GM18868 (cell line): ENCODE measurements around the gene ST3GAL4.
A peak's percentile ranks its signal among the peaks of the same experiment; 100 is the strongest.

Experiments used
- ATAC-seq: cut with Tn5 transposase; IDR thresholded peaks from one replicate; pipeline ENCODE4 v1.9.1; 2021; ENCODE audit warnings: mild to moderate bottlenecking, moderate library complexity; ENCODE audit not compliant: unreplicated experiment

ST3GAL4 gene

DNA sequence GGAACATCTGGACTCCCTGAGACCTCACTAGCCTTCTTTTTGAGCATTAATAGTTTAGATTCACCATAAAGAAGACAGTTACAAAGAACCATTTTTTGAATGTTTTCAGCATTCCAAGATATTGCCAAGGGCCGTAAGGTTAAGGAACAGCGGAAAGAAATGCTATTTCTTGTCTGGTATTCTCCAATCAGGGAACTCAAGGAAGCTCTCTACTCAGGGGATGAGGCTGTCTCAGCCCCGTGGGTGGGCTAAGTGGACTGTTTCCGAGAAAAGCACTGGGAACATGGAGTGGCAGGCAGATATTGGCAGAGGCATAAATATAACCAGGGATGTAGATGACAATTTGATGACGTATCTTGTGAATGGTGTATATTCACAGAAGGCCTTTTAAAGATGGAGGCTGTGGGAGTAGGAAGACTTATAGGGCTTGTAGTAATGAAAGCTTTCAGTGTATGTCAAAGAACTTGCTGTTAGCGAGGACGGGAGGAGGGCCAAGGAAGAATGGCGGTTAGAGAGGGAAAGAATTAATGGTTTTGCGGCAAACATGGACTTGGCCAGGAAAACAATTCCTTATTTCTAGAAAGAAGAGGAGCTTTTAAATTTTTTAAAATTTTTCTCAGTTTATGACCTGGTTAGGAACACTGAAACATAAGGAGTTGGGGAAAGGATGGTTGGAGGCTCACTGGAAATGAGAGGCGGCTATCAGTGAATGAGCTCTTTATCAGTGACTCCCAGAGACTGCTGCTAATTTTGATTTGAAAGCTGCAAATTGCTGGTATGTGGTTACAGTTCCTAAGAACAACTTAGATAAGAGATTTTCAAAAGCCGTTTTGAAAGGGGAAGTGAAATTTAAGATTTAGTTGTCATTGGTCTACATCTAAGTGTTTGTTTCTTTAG lies 64.6 kb downstream of the ST3GAL4 start:
- ATAC-seq, result peak; percentile 87

- no peak for ATAC-seq
Measured at GRCh38 chr11:126420698-126421256, 65.3 kb downstream of the ST3GAL4 start.

DNA sequence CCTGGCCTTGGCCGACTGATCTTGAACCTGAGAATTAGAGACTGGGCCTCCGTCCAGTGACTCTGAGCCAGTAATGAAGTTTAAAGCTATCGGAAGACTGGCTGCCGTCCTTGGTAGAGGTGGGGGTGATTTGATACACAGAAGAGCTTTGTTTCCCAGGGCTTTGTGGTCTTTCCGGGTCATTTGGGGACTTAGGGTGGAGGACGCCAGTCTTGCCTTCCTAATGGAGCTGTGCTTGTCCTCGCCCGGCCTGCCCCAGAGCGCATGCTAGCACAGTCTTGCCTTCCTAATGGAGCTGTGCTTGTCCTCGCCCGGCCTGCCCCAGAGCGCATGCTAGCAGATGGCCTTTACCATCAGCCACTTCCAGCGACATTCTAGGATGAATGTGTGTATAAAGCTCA lies 65.8 kb downstream of the ST3GAL4 start:
- ATAC-seq, result no peak

GRCh38 chr11:126422446-126422845 lies 67.0 kb downstream of the ST3GAL4 start:
- ATAC-seq, result no peak

DNA sequence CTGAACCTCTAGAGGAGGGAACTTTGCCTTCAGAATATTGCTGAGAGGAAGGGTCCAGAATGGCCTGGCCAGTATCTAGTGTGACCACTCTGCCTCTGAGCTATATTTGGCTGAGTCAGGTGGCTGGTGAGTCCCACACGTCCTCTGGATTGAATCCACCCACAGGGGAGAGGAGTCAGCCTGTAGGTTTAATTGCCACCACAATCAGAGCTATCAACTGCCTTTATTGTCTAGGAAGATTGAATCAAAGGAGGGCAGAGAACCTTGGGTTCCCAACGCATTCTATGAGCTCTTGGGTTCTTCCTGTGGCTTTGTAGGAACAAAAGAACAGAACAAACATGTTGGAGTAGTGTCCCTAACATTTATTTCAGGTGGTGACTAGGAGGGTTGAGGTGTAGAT lies 67.7 kb downstream of the ST3GAL4 start:
- no peak for ATAC-seq

GRCh38 chr11:126423743-126424142 lies 68.3 kb downstream of the ST3GAL4 start:
- ATAC-seq, result no peak

DNA sequence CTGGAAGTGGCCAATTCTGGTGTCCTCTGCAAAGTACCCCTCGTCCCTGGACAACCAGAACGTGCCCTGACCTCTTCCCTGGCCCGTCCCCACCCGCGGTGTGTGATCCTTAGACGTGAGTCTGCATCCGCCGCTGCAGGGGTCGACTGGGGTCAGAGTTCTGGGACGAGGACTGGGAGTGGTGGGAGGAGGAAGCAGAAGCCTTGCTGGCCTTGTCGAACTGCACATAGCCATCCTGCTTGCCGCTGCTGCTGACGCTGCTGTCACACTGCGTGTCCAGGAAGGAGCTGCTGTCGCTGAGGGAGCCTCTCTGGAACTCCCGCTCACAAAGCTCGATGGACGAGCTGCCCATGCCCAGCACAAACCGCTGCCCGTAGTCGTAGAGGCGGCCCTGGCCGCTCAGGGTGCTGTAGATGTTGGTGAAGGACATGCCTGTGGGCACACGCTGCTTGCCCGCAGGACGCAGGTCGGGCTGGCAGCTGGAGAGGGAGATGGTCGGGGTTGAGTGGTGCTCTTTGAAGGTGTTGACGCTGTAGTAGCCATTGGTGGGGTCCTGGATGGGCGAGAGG lies 69.1 kb downstream of the ST3GAL4 start:
- no peak for ATAC-seq

DNA sequence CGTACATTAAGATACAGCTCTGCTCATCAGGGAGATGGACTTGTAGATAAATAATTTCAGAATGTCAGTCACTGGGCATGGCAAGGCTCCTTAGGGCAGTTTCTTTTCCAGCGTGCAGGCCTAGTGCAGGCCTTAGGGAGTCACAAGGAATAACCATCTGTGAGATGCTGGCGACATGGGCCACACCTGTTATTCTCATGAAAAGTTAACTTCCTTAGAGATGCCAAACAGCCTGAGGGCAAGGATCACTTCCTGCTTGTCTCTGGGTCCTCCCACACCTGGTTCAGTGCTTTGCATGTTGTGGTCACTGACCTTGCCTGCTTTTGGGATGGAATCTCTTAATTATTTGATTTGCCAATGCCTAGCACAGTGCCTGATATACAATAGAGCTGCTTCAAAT lies 70.6 kb downstream of the ST3GAL4 start:
- no peak for ATAC-seq

GRCh38 chr11:126426820-126427749 lies 71.6 kb downstream of the ST3GAL4 start:
- no peak for ATAC-seq

- no peak for ATAC-seq
Measured at GRCh38 chr11:126430581-126431335, 75.3 kb downstream of the ST3GAL4 start.

DNA sequence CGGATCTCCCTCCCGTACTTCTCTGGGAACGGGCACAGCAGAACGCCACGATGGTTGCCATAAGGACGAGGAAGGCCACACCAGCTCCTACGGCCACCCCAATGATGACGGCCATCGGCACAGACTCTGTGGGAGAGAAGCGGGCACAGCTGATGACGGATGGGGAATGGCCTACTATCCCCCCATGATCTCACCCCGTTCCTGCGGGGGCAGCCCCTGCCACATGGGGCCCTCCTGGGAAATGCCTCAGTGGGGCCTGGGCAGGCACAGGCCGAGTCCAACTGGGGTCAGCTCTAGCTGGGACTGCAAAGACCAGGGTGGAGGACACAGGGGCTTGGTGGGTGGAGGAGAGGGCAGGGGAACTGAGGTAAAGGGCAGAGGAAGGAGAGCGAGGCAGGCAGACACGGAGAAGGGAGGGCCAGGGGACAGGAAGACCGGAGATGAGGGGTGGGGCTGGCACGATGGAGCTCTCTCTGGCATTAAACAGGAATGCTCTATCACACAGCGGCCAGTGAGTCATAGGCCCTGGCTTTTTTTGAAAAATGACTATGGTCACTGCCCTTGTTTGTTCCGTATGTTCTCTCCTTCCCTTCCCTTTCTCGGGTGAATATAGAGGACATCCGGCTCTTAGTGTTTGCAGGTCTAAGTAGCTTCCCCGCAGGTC lies 76.0 kb downstream of the ST3GAL4 start:
- ATAC-seq, result no peak

DNA sequence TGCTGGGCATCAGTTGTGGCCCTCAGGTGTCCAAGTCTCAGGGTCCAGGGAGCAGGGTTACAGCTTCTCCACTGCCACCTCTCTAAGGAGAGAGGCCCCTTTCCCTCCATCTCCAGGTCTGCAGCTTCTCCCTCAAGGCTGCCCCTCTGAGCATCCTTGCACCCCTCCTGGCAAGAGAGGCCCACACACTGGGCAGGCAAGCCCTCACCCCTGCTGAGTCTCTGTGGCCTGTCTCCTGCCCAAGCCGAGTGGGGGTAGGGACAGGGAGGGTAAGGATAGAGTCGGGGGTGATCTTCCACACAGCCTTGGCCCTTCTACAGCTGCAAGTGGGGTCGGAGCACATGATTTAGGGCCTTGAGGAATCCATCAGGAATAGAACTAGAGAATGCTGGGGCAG lies 76.6 kb downstream of the ST3GAL4 start:
- ATAC-seq, result no peak

DNA sequence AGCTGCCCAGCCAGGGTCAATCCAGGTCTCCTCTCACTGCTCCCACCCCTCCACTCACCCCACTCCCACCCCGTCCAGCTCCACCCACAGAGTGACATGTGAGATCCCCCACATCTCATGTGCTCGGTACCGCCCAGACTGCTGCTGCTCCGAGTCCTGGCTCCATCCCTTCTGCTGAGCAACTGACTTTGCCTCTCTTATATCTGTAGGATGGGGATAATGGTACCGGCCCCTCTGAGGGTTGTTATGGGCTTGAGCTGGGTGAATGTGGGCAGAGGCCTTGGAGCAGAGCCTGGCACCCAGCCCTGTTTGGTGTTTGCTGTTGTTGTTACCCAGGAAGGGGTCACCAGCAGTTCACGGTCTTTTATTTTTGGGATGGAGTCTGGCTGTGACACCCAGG lies 77.0 kb downstream of the ST3GAL4 start:
- ATAC-seq, result no peak

GRCh38 chr11:126433244-126433846 lies 77.9 kb downstream of the ST3GAL4 start:
- no peak for ATAC-seq

GRCh38 chr11:126433989-126434949 lies 78.8 kb downstream of the ST3GAL4 start:
- no peak for ATAC-seq

DNA sequence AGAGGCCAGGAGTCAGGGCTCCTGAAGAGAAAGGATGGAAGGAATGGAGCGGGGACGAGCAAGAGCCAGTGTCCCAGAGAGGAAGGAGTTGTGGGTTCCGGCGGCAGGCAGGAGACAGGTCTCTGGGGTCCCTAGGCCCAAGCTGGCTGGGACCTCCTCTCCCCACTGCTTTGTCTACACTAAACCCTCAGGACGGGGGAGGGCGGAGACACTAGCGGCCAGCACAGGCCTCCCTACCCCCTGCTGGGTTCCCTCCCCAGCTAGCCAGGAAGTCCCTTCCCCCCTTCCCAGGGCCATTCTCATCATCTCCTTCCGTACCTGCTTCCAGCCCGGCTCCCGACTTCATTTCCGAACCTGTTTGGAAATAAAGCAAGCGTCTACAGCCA lies 79.5 kb downstream of the ST3GAL4 start:
- no peak for ATAC-seq

GRCh38 chr11:126436209-126436755 lies 80.8 kb downstream of the ST3GAL4 start:
- no peak for ATAC-seq

DNA sequence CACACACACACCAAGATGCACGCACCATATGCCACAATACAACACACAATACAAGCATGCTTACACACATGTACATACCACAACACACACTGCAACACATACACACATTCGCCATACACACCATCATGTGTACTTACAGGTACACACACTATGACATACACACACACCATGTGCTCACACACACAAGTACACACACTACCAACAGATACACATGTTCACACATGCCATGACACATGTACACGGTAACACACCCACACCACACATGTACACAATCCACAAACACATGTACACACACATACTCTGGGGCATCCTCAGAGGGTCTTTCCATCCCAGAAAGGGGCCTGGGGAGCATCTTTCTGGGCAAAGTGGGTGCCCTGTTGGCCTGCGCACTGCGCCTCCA lies 82.2 kb downstream of the ST3GAL4 start:
- ATAC-seq, result no peak
